Neural progenitor cell (in vitro differentiated cells): ENCODE measurements around the gene OAF.

Experiments used
- CTCF ChIP-seq: fragments of 200-600 bp; sonication (generic); IDR thresholded peaks from 2 replicates; pipeline ENCODE4 v1.5.1; 2017; ENCODE audit warnings: antibody characterized with exemption, mild to moderate bottlenecking
- EZH2 ChIP-seq: fragments of 200-600 bp; sonication (generic); IDR thresholded peaks from 2 replicates; pipeline ENCODE4 v1.6.1; 2017; ENCODE audit warnings: antibody characterized with exemption, mild to moderate bottlenecking, moderate library complexity
- EZH2phosphoT487 ChIP-seq: fragments of 200-600 bp; sonication (generic); IDR thresholded peaks from 2 replicates; pipeline ENCODE4 v1.6.1; 2017; ENCODE audit warnings: antibody characterized with exemption

GRCh38 chr11:120208777-120209176 lies 2.1 kb upstream of the OAF start:
- TF ChIP-seq CTCF (no peak), EZH2 (no peak), EZH2phosphoT487 (no peak)
